ENCODE results near the gene TMEM116.

Gene TMEM116

GRCh38 chr12:111887926-111888745, 124.8 kb downstream of the TMEM116 start:
- no peak for DNase-seq (ENCODE audit: low spot score)
- no peak for TF ChIP-seq CTCF (IDR thresholded peaks at IDR 0.05; ENCODE audit: extremely low read depth, missing control alignments)

- TF ChIP-seq CTCF (IDR thresholded peaks at IDR 0.05; ENCODE audit: extremely low read depth, missing control alignments): no peak
- DNase-seq (ENCODE audit: low spot score): no peak
Observed at GRCh38 chr12:111886662-111887545, 126.1 kb downstream of the TMEM116 start.

- TF ChIP-seq CTCF (IDR thresholded peaks at IDR 0.05; ENCODE audit: extremely low read depth, missing control alignments): no peak
- peak; percentile 51 for DNase-seq (ENCODE audit: low spot score)
Observed at GRCh38 chr12:111881716-111882115, 131.2 kb downstream of the TMEM116 start.

Measured in GM20000 (cell line).